HepG2 (cell line): ENCODE measurements around the gene TLR6. TPM values are rescaled to one million over a fixed set of nuclear protein-coding genes. Genes with fewer than 3 reads are reported as not detected.

Experiments used
- ATAC-seq: fragments of 200-7000 bp; cut with Tn5 transposase; 3 replicates; pipeline ENCODE4 v1.9.1; 2020; ENCODE audit warnings: mild to moderate bottlenecking, moderate library complexity
- BruUV-seq: library from RNA; stranded (reverse); fragments of 400-500 nt; replicated peaks from 2 replicates; lab custom pipeline; 2021; lab: Mats Ljungman, UMichigan
- CTCF ChIA-PET: fragments of 300-600 bp; formaldehyde crosslinking; extraction: SDS; loops from one replicate; lab custom pipeline; 2021; ENCODE audit warnings: low total read pairs, inconsistent platforms, low intra/inter-chr PET ratio; lab: Yijun Ruan, JAX
- POLR2A ChIA-PET: fragments of 350-600 bp; sonication (Branson Sonifier 250); formaldehyde crosslinking; loops from one replicate; lab custom pipeline; 2020; ENCODE audit warnings: antibody characterized with exemption, inconsistent platforms; lab: Yijun Ruan, JAX
- DNase-seq: peaks from one replicate; pipeline ENCODE4 v3.0.0-alpha.2; 2015; ENCODE audit warnings: low spot score
- FAIRE-seq: peaks from 3 replicates; lab custom pipeline; 2011; peaks lifted over from hg19 to GRCh38; lab: Jason Lieb, UNC
- H2AFZ ChIP-seq: one replicate; pipeline ENCODE4 v1.6.1; 2011; ENCODE audit warnings: low read length, inconsistent platforms
- H3K27ac ChIP-seq: fragments of 300-600 bp; 3 replicates; pipeline ENCODE4 v1.8.0; 2011; ENCODE audit warnings: mixed run types, mild to moderate bottlenecking, mixed read lengths, low read length, inconsistent platforms; ENCODE audit not compliant: insufficient read depth; ENCODE audit errors: extremely low read length
- H3K27me3 ChIP-seq, 2 experiments: fragments of 200-600 bp in 1 of 2; 2 replicates in 1 of 2; 3 replicates in 1 of 2; pipeline versions ENCODE4 v1.6.0 to v1.8.0; 2011; ENCODE audit warnings: low read length in 2 of 2, mild to moderate bottlenecking in 2 of 2, moderate library complexity in 2 of 2, inconsistent platforms in 1 of 2; ENCODE audit not compliant: insufficient read depth in 2 of 2, control insufficient read depth in 1 of 2
- H3K36me3 ChIP-seq, 2 experiments: fragments of 200-600 bp in 1 of 2; replicated peaks in 1 of 2; 2 replicates in 1 of 2; 3 replicates in 1 of 2; pipeline versions ENCODE4 v1.5.1 to v1.8.0; 2011; ENCODE audit warnings: low read length in 2 of 2, inconsistent platforms in 1 of 2; ENCODE audit not compliant: insufficient read depth in 2 of 2, control insufficient read depth in 1 of 2
- H3K4me1 ChIP-seq: 2 replicates; pipeline ENCODE4 v1.5.1; 2012; ENCODE audit warnings: low read length, inconsistent platforms; ENCODE audit not compliant: insufficient read depth
- H3K4me2 ChIP-seq: 2 replicates; pipeline ENCODE4 v1.6.0; 2011; ENCODE audit warnings: low read depth, low read length, inconsistent platforms
- H3K4me3 ChIP-seq, 3 experiments: fragments of 200-600 bp in 1 of 3; sonication (generic), shearing (Covaris generic) in 1 of 3; replicated peaks in 1 of 3; 2 replicates each; pipeline ENCODE4 v1.5.1; 2011 to 2016; ENCODE audit warnings: low read length in 3 of 3, inconsistent platforms in 2 of 3, low read depth in 2 of 3, mild to moderate bottlenecking in 2 of 3, control low read depth in 1 of 3, mixed read lengths in 1 of 3; ENCODE audit not compliant: insufficient read depth in 1 of 3
- H3K79me2 ChIP-seq: one replicate; pipeline ENCODE4 v1.6.1; 2011; ENCODE audit warnings: low read length, inconsistent platforms; ENCODE audit not compliant: insufficient read depth
- H3K9ac ChIP-seq: 2 replicates; pipeline ENCODE4 v1.6.0; 2011; ENCODE audit warnings: mild to moderate bottlenecking, low read depth, low read length, inconsistent platforms; ENCODE audit not compliant: insufficient read depth
- H3K9me3 ChIP-seq: 2 replicates; pipeline ENCODE4 v1.5.1; 2012; ENCODE audit warnings: mild to moderate bottlenecking, low read length
- H4K20me1 ChIP-seq: 2 replicates; pipeline ENCODE4 v1.6.0; 2011; ENCODE audit warnings: inconsistent platforms, mild to moderate bottlenecking, low read length, moderate library complexity; ENCODE audit not compliant: insufficient read depth
- AHR ChIP-seq: IDR thresholded peaks from 2 replicates; pipeline ENCODE4 v1.6.1; 2018; ENCODE audit warnings: missing genetic modification reagents, missing compliant biosample characterization
- HNRNPLL ChIP-seq: fragments of 200-400 bp; formaldehyde crosslinking; IDR thresholded peaks from 2 replicates; pipeline ENCODE4 v1.6.1; 2017; ENCODE audit warnings: mild to moderate bottlenecking, low read depth, low read length; ENCODE audit not compliant: poor library complexity, severe bottlenecking
- ISL2 ChIP-seq: sonication (generic); formaldehyde crosslinking; IDR thresholded peaks from 2 replicates; pipeline ENCODE4 v1.5.0; 2020; ENCODE audit warnings: missing genetic modification reagents
- MEIS1 ChIP-seq: sonication (generic); formaldehyde crosslinking; IDR thresholded peaks from 2 replicates; pipeline ENCODE4 v1.9.0; 2021; ENCODE audit warnings: mild to moderate bottlenecking, missing genetic modification reagents, moderate library complexity, borderline replicate concordance
- NFE2L2 ChIP-seq: fragments of 150-350 bp; IDR thresholded peaks from 2 replicates; pipeline ENCODE4 v1.6.1; 2014; ENCODE audit warnings: low read length
- PRMT3 ChIP-seq: sonication (generic); formaldehyde crosslinking; IDR thresholded peaks from 2 replicates; pipeline ENCODE4 v1.8.1; 2022; ENCODE audit warnings: low read depth, mild to moderate bottlenecking, moderate library complexity, missing genetic modification reagents, borderline replicate concordance
- RAD51 ChIP-seq: fragments of 450-650 bp; IDR thresholded peaks from 2 replicates; pipeline ENCODE4 v1.6.1; 2016; ENCODE audit warnings: borderline replicate concordance
- RNF219 ChIP-seq: sonication (generic); formaldehyde crosslinking; IDR thresholded peaks from 2 replicates; pipeline ENCODE4 v1.5.0; 2020; ENCODE audit warnings: mild to moderate bottlenecking, missing genetic modification reagents
- TGIF2 ChIP-seq: IDR thresholded peaks from 2 replicates; pipeline ENCODE4 v1.6.1; 2016; ENCODE audit warnings: control low read depth, missing compliant biosample characterization
- YEATS2 ChIP-seq: sonication (generic); formaldehyde crosslinking; IDR thresholded peaks from 2 replicates; pipeline ENCODE4 v1.4.0; 2020; ENCODE audit warnings: missing genetic modification reagents, borderline replicate concordance
- ZEB1 ChIP-seq: IDR thresholded peaks from 2 replicates; pipeline ENCODE4 v1.6.1; 2012; ENCODE audit warnings: mild to moderate bottlenecking, low read depth, inconsistent platforms; ENCODE audit not compliant: insufficient replicate concordance
- ZFAT ChIP-seq: sonication (generic); formaldehyde crosslinking; conservative IDR thresholded peaks from 2 replicates; pipeline ENCODE4 v1.8.1; 2023; ENCODE audit warnings: missing genetic modification reagents, inconsistent platforms
- ZNF205 ChIP-seq: IDR thresholded peaks from 2 replicates; pipeline ENCODE4 v1.6.1; 2018; ENCODE audit warnings: missing biosample characterization, missing genetic modification reagents
- WGBS: methylation state at CpG from one replicate; pipeline ENCODE4 v1.1.6; 2017; ENCODE audit warnings: low lambda C conversion rate; 5-methylcytosine and 5-hydroxymethylcytosine counted together
- in situ Hi-C: cut with HindIII; loops from 2 replicates; pipeline ENCODE4 v1.10.0; 2017; ENCODE audit warnings: low pct_unique_long_range_greater_than_20kb; ENCODE audit not compliant: extremely low pct_ligation_motif_present
- intact Hi-C: fragments of 100-400 bp; cut with micrococcal nuclease; formaldehyde crosslinking; loops from one replicate; pipeline ENCODE4 v1.10.0; 2022; ENCODE audit not compliant: unreplicated experiment
- polyA plus RNA-seq, 8 experiments: library from polyadenylated mRNA; depleted of rRNA in 3 of 8; stranded (reverse) in 7 of 8; unstranded in 1 of 8; fragments of >200 nt; fragmentation: Illumina TruSeq in 4 of 8; extraction: Trizol in 4 of 8; gene quantifications; 2 replicates each; pipeline versions ENCODE4 v1.2.1 to v1.2.3, GENCODE V29; 2011 to 2016; ENCODE audit warnings: low read depth in 4 of 8, missing spikeins in 1 of 8, mixed read lengths in 1 of 8; ENCODE audit not compliant: insufficient read depth in 1 of 8
- total RNA-seq, 5 experiments: library from RNA; depleted of rRNA; stranded (reverse); fragments of >200 nt; fragmentation: Illumina TruSeq; extraction: Trizol; gene quantifications; 2 replicates each; pipeline ENCODE4 v1.2.3, GENCODE V29; 2016; ENCODE audit warnings: low read depth in 1 of 5

TLR6 gene
- total and polyA plus RNA-seq, 2 of the 13 experiments (the other 11 are each of a cell fraction or from before 2014, with no cell fraction given): 0.33 to 0.71 TPM

GRCh38 chr4:38819569-38819968 lies 37.0 kb downstream of the TLR6 start:
- POLR2A ChIA-PET: no interaction called here
- H3K27ac ChIP-seq: no peak overlapping the region
- 31% methylated on average over 3 of the region's 3 CpGs for WGBS

More at GRCh38 chr4:38819569-38819968, 37.0 kb downstream of the TLR6 start:
- Histone ChIP-seq H3K9me3 (no peaks in the 10 kb centered on the region), H3K4me1 (no peaks in the 10 kb centered on the region; the same call in 1 of the 2 replicates), H3K79me2 (no peaks in the 10 kb centered on the region), H3K4me2 (no peak overlapping the region), H2AFZ (no peak overlapping the region), H3K36me3 (no peaks in the 10 kb centered on the region), H4K20me1 (no peaks in the 10 kb centered on the region), H3K27me3 (no peaks in the 10 kb centered on the region)
- intact Hi-C loops: no loop called here
- no TSS peak for BruUV-seq
- FAIRE-seq (no peak), DNase-seq (no peak)
- CTCF ChIA-PET: no interaction called here
- TF ChIP-seq ISL2 (CRISPR knock-in tag): no peak
- no peak for TF ChIP-seq ZNF205 (CRISPR knock-in tag)
- no peak for TF ChIP-seq ZFAT (CRISPR knock-in tag)
- TF ChIP-seq HNRNPLL: no peak
- no peak for TF ChIP-seq ZEB1
- no peak for TF ChIP-seq MEIS1 (CRISPR knock-in tag)
- TF ChIP-seq PRMT3 (CRISPR knock-in tag): no peak
- TF ChIP-seq RAD51: no peak
- no peak for TF ChIP-seq AHR (CRISPR knock-in tag)
- TF ChIP-seq RNF219 (CRISPR knock-in tag): no peak
- no peak for TF ChIP-seq NFE2L2
- TF ChIP-seq TGIF2 (CRISPR knock-in tag): no peak
- TF ChIP-seq YEATS2 (CRISPR knock-in tag): no peak
- TF ChIP-seq, all 625 proteins: peak for 0
- in situ Hi-C loops: no loop called here
- no peak for ATAC-seq
- Histone ChIP-seq H3K4me3 (no peak overlapping the region), H3K9ac (no peak overlapping the region)
